Gastrocnemius medialis (tissue), 4 donors: ENCODE data around the gene PERM1. TPM values are rescaled to one million over a fixed set of nuclear protein-coding genes. Genes with fewer than 3 reads are reported as not detected.

Experiments used
- ATAC-seq, 2 donors: fragments of 150-250 bp; one replicate each; pipeline ENCODE4 v1.9.1; 2016
- DNase-seq, 2 donors: peaks; one replicate each; pipeline ENCODE4 v3.0.0-alpha.2; 2019
- H3K27ac ChIP-seq, 4 donors: fragments of 200-600 bp; sonication (generic); 1 replicate in 1 of 4; 2 replicates in 3 of 4; pipeline ENCODE4 v1.5.1; 2016 to 2018; ENCODE audit warnings: mild to moderate bottlenecking in 2 of 4, moderate library complexity in 1 of 4
- H3K27me3 ChIP-seq, 3 donors: fragments of 200-600 bp; sonication (generic) in 2 of 3; 1 replicate in 1 of 3; 2 replicates in 2 of 3; pipeline versions ENCODE4 v1.5.1 to v1.6.0; 2016 to 2019; ENCODE audit warnings: mild to moderate bottlenecking in 1 of 3, moderate library complexity in 1 of 3
- H3K36me3 ChIP-seq, 2 donors: fragments of 200-600 bp; sonication (generic) in 1 of 2; one replicate each; pipeline ENCODE4 v1.5.1; 2017 to 2018
- H3K4me1 ChIP-seq, 2 donors: fragments of 200-600 bp; sonication (generic) in 1 of 2; one replicate each; pipeline ENCODE4 v1.5.1; 2016 to 2017; ENCODE audit warnings: mild to moderate bottlenecking in 2 of 2
- H3K4me3 ChIP-seq, 4 donors: fragments of 200-600 bp; sonication (generic) in 3 of 4; 1 replicate in 1 of 4; 2 replicates in 3 of 4; pipeline ENCODE4 v1.5.1; 2016 to 2019; ENCODE audit warnings: mild to moderate bottlenecking in 2 of 4
- H3K9me3 ChIP-seq, 3 donors: fragments of 200-600 bp; sonication (generic) in 2 of 3; 1 replicate in 1 of 3; 2 replicates in 2 of 3; pipeline ENCODE4 v1.5.1; 2016 to 2019
- POLR2A ChIP-seq, 2 donors: fragments of 450-650 bp; IDR thresholded peaks; one replicate each; pipeline ENCODE4 v1.6.1; 2017; ENCODE audit warnings: antibody characterized with exemption in 2 of 2, mild to moderate bottlenecking in 2 of 2, moderate library complexity in 2 of 2
- in situ Hi-C, 4 donors: fragments of 200-750 bp; cut with MboI; loops; one replicate each; pipeline versions ENCODE4 v1.15.0 to v1.8.0; 2017; ENCODE audit warnings: low sequenced_read_pairs in 4 of 4
- intact Hi-C: fragments of 100-400 bp; cut with DNase I; formaldehyde crosslinking; loops from one replicate; pipeline ENCODE4 v1.15.1; 2023; ENCODE audit warnings: low total_unique reads
- total RNA-seq, 4 donors: library from RNA; depleted of rRNA; stranded (reverse); fragments of >200 nt; gene quantifications; one replicate each; pipeline versions ENCODE4 v1.1.0 to v1.2.3, GENCODE V29; 2016
- TF ChIP-seq, protein P1 (sequence below), 5 experiments: fragments of 450-650 bp in 3 of 5; fragments of 200-600 bp in 2 of 5; sonication (generic) in 2 of 5; IDR thresholded peaks in 4 of 5; conservative IDR thresholded peaks in 1 of 5; 1 replicate in 4 of 5; 2 replicates in 1 of 5; pipeline ENCODE4 v1.5.1; 2016 to 2019; ENCODE audit warnings: antibody characterized with exemption in 5 of 5, mild to moderate bottlenecking in 3 of 5, moderate library complexity in 3 of 5

The PERM1 gene
- total RNA-seq, 4 donors from 2014 or later: 38.9 to 218 (median 98.8) TPM

DNA sequence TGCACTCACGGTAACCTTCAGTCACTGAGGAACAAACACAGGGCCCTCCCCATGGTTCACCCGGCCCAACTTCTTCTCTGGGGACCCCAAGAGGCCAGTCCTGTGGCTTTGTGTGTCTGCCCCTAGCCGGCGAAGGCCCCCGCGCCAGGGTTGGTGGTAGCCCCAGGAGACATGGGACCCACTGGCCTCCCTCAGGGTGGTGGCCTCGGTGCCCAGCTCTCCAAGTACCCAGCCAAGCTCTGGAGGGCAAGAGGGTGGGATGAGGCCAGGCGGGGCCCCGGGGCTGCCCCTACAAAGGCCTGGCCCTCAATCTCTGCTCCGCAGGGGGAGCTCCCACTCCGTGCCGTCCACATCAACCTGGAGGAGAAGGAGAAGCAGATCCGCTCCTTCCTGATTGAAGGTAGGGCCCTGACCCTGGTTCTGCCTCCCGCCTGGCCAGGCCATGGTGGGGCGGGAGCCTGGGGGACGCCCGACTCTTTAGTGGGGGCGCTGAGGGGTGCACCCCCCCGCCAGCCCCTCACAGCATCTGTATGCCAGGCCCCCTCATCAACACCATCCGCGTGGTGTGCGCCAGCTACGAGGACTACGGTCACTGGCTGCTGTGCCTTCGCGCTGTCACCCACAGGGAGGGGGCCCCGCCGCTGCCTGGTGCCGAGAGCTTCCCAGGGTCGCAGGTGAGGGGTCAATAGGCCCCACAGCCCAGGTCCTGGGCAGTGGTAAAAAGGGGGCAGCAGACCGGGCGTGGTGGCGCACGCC is 10.0 kb downstream of the PERM1 start:
- intact Hi-C loops: no loop called here
- ATAC-seq (no peak), DNase-seq (peak in 1 of 2 donors; percentile 60)
- peaks cover 8 to 24% (median 23%) of the 10 kb centered on the region in 3 donors for H3K27me3 ChIP-seq
- in situ Hi-C loops: no loop called here
- H3K4me3 ChIP-seq: no peak overlapping the region
- TF ChIP-seq, protein P1, sequence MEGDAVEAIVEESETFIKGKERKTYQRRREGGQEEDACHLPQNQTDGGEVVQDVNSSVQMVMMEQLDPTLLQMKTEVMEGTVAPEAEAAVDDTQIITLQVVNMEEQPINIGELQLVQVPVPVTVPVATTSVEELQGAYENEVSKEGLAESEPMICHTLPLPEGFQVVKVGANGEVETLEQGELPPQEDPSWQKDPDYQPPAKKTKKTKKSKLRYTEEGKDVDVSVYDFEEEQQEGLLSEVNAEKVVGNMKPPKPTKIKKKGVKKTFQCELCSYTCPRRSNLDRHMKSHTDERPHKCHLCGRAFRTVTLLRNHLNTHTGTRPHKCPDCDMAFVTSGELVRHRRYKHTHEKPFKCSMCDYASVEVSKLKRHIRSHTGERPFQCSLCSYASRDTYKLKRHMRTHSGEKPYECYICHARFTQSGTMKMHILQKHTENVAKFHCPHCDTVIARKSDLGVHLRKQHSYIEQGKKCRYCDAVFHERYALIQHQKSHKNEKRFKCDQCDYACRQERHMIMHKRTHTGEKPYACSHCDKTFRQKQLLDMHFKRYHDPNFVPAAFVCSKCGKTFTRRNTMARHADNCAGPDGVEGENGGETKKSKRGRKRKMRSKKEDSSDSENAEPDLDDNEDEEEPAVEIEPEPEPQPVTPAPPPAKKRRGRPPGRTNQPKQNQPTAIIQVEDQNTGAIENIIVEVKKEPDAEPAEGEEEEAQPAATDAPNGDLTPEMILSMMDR (IDR thresholded peaks at IDR 0.05 in 4 of 5, conservative IDR thresholded peaks at IDR 0.05 in 1 of 5): no peak
- peak in 1 of 2 donors; percentile 7 for TF ChIP-seq POLR2A (IDR thresholded peaks at IDR 0.05)
- H3K27ac ChIP-seq: peak overlapping the region in 1 of 4 donors; percentile 93
- no peaks in the 10 kb centered on the region for H3K36me3 ChIP-seq
- no peaks in the 10 kb centered on the region for H3K9me3 ChIP-seq
- H3K4me1 ChIP-seq: peaks cover 0 to 33% of the 10 kb centered on the region in 2 donors

DNA sequence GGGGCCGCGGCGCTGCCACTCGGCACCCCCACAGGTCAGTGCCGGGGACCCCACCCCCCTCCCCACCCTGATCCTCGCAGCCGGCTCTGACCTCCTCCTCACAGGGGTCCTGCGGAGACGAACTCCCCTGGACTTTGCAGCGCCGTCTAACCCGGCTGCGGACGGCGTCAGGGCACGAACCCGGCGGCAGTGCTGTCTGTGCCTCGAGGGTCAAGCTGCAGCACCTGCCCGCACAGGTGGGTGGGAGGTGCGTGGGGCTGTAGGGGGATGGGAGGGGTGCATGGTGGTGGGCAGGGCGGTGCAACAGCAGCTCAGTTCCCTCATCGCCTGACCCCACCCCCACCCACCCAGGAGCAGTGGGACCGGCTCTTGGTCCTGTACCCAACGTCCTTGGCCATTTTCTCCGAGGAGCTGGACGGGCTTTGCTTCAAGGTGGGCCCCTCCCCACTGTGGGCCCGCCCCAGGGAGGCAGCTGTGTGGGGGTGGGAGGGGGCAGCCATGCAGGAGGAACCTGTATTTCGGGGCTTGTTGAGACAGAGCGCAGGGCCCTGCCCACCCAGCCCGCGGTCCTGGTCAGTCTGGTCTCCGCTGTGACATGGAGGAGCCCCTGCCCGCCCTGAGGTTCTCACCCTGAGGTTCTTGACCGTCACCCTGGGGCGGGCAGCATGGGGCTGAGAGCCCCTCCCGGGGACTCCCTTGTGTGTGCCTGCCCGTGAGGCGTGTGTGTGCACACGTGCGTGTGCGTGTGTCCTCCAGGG is 10.7 kb downstream of the PERM1 start:
- intact Hi-C loops: no loop called here
- H3K4me1 ChIP-seq: peaks cover 3 to 36% of the 10 kb centered on the region in 2 donors
- no peak for TF ChIP-seq POLR2A (IDR thresholded peaks at IDR 0.05)
- TF ChIP-seq, protein P1 (IDR thresholded peaks at IDR 0.05 in 4 of 5, conservative IDR thresholded peaks at IDR 0.05 in 1 of 5): no peak
- H3K27me3 ChIP-seq: peaks cover 8 to 30% (median 23%) of the 10 kb centered on the region in 3 donors
- no peaks in the 10 kb centered on the region for H3K9me3 ChIP-seq
- H3K27ac ChIP-seq: no peak overlapping the region
- in situ Hi-C loops: no loop called here
- H3K4me3 ChIP-seq: no peak overlapping the region
- DNase-seq (peak in 1 of 2 donors; percentile 52), ATAC-seq (no peak)
- H3K36me3 ChIP-seq: no peaks in the 10 kb centered on the region

DNA sequence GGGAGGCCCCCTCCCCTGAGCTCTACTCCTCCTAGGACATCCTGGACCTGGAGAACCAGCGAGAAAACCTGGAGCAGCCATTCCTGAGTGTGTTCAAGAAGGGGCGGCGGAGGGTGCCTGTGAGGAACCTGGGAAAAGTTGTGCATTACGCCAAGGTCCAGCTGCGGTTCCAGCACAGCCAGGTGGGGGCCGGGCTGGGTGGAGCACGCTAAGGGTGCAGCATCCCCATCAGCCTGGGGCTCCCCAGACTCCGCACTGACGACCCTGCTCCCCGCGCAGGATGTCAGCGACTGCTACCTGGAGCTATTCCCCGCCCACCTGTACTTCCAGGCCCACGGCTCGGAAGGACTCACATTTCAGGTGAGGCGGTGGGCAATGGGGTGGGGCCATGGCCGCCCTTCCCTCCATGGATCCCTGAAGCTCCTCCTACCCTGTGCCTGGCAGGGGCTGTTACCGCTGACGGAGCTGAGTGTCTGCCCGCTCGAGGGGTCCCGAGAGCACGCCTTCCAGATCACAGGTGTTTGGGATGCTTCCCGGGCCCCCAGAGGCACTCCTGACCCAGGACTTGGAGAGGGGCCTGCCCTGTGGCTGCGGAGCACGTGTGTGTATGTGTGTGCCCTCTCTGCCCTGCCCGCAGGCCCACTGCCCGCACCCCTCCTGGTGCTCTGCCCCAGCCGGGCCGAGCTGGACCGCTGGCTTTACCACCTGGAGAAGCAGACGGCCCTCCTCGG is 11.5 kb downstream of the PERM1 start:
- Histone ChIP-seq H3K27me3 (peaks cover 8 to 37% (median 23%) of the 10 kb centered on the region in 3 donors), H3K9me3 (no peaks in the 10 kb centered on the region), H3K4me1 (peaks cover 5 to 30% of the 10 kb centered on the region in 2 donors), H3K27ac (no peak overlapping the region), H3K4me3 (no peak overlapping the region), H3K36me3 (no peaks in the 10 kb centered on the region)
- peak in 1 of 2 donors; percentile 46 for DNase-seq
- in situ Hi-C loops (no loop called here), intact Hi-C loops (no loop called here)
- TF ChIP-seq POLR2A (IDR thresholded peaks at IDR 0.05): no peak
- TF ChIP-seq, protein P1 (IDR thresholded peaks at IDR 0.05 in 4 of 5, conservative IDR thresholded peaks at IDR 0.05 in 1 of 5): no peak
- ATAC-seq: no peak

DNA sequence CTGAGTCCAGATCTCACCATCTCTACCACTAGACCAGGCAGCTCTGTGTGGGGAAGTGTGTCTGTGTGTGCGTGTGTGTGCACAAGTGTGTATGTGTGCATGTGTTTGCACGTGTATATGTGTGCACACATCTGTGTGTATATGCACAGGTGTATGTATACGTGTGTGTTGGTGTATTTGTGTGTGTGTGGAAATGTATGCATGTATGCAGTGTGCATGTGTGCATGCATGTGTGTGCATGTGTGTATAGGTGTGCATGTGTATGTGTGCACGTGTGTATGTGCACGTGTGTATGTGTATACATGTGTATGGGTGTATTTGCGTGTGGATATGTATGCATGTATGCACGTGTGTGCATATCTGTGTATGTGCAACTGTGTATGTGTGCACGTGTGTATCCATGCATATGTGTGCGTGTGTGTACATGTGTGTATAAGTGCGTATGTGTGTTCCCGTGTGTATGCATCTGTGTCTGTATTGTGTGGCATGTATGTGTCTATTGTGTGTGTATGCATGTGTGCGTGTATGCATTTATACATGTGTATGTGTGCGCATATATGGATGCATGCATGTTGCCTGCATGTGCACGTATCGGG is 12.5 kb downstream of the PERM1 start:
- no peak overlapping the region for H3K4me3 ChIP-seq
- no peak overlapping the region for H3K27ac ChIP-seq
- peaks cover 5 to 29% of the 10 kb centered on the region in 2 donors for H3K4me1 ChIP-seq
- peaks cover 6 to 37% (median 23%) of the 10 kb centered on the region in 3 donors for H3K27me3 ChIP-seq
- no peaks in the 10 kb centered on the region for H3K36me3 ChIP-seq
- ATAC-seq (no peak), DNase-seq (peak in 1 of 2 donors; percentile 26)
- intact Hi-C loops: no loop called here
- in situ Hi-C loops: no loop called here
- no peaks in the 10 kb centered on the region for H3K9me3 ChIP-seq
- TF ChIP-seq POLR2A (IDR thresholded peaks at IDR 0.05): no peak
- TF ChIP-seq, protein P1 (IDR thresholded peaks at IDR 0.05 in 4 of 5, conservative IDR thresholded peaks at IDR 0.05 in 1 of 5): no peak
